ENCODE data around the gene PPFIA2.

- TF ChIP-seq, protein P1, sequence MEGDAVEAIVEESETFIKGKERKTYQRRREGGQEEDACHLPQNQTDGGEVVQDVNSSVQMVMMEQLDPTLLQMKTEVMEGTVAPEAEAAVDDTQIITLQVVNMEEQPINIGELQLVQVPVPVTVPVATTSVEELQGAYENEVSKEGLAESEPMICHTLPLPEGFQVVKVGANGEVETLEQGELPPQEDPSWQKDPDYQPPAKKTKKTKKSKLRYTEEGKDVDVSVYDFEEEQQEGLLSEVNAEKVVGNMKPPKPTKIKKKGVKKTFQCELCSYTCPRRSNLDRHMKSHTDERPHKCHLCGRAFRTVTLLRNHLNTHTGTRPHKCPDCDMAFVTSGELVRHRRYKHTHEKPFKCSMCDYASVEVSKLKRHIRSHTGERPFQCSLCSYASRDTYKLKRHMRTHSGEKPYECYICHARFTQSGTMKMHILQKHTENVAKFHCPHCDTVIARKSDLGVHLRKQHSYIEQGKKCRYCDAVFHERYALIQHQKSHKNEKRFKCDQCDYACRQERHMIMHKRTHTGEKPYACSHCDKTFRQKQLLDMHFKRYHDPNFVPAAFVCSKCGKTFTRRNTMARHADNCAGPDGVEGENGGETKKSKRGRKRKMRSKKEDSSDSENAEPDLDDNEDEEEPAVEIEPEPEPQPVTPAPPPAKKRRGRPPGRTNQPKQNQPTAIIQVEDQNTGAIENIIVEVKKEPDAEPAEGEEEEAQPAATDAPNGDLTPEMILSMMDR (IDR thresholded peaks at IDR 0.05; ENCODE audit: insufficient read depth, low read depth, low read length) = no peak
- no peak for TF ChIP-seq EZH2 (IDR thresholded peaks at IDR 0.05; ENCODE audit: insufficient read depth, low read length)
Observed at GRCh38 chr12:81440001-81440400, 319.1 kb downstream of the PPFIA2 start.

Measured in astrocyte (in vitro differentiated cells and primary cell).